K562 treated with DMSO at 1 percent for 48 hours (cell line): ENCODE data around the gene SLF1. TPM values are rescaled to one million over a fixed set of nuclear protein-coding genes. Genes with fewer than 3 reads are reported as not detected.

ENCODE experiments used
- total RNA-seq: library from RNA; unstranded; fragments of 300-600 nt; gene quantifications from 2 replicates; pipeline ENCODE4 v1.2.3, GENCODE V29; 2022; ENCODE audit warnings: low replicate concordance; ENCODE audit errors: extremely low read depth

Gene SLF1
- not detected in 2 replicates for total RNA-seq

DNA sequence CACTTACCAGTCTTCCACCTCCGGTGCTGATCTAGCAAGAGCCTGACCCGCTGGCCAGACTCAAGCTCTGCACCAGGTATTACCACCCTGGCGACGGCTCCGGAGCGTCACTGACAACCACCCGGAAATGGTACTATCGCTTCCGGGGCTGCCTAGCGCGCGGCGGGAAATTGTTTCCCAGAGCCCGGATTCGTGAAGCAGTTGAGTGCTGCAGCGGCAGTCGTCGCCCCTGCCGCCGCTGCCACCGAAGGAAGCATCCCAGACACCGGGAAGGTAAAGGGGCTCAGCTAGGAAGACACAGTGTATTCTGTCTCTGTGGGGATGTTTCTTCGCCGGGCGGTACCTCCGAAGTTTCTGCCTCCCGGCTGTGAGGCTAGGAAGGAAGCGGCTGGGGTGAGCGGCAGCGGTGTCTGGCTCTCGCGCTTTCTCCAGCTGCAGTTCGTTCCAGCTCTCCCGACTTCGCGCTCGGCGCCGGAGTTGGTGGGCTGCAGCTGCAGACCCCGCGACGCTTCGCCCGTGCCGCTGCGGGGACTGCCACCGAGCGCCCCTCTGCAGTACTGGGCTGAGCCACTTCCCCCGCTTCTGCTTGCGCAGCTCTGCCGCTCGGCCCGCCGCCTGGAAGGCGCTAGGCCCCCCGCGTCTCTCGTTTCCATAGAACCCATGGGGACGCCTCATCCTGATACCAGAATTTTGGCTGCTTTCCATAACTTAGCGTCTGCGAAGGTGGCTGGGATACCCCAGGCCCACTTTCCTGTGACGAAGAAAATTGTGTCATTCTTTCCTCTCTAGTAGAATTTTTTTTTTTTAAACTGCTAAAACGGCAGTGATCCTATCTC, at the start of gene SLF1, which contains the start of gene KIAA0825:
SLF1 (plus strand) TSS at position 177 of the 836 bp plus-strand sequence. CDS start 10,142 bp downstream, outside the sequence.
KIAA0825 (minus strand) TSS at position 112 of the 836 bp plus-strand sequence. CDS start 81,478 bp downstream, outside the sequence.

Other genes with a start within 250 kb of the SLF1 start
- gene KIAA0825, start 65 bp upstream of the SLF1 start, total RNA-seq, result not detected in 2 replicates